GM12891 (cell line): ENCODE measurements around the gene TNKS1BP1.
"Not testable (repeated sequence)": the region's sequence is repeated elsewhere in the genome, so short reads cannot be mapped to it uniquely, and the experiment has no call there.

Experiments used
- DNase-seq: peaks from one replicate; pipeline ENCODE4 v3.0.0; 2011; ENCODE audit warnings: low spot score; ENCODE audit not compliant: insufficient read length
- FAIRE-seq: peaks from 2 replicates; lab custom pipeline; 2011; peaks lifted over from hg19 to GRCh38; lab: Jason Lieb, UNC
- PAX5 ChIP-seq: IDR thresholded peaks from 2 replicates; pipeline ENCODE4 v1.6.1; 2011; ENCODE audit warnings: low read length, moderate library complexity, mild to moderate bottlenecking; ENCODE audit not compliant: insufficient read depth, severe bottlenecking
- POLR2A ChIP-seq: IDR thresholded peaks from 2 replicates; pipeline ENCODE4 v1.6.1; 2011; ENCODE audit warnings: low read depth, low read length, control low read depth
- POLR2AphosphoS5 ChIP-seq: IDR thresholded peaks from 2 replicates; pipeline ENCODE4 v1.6.1; 2011; ENCODE audit warnings: low read depth, low read length, control low read depth
- POU2F2 ChIP-seq: IDR thresholded peaks from 2 replicates; pipeline ENCODE4 v1.6.1; 2011; ENCODE audit warnings: low read depth, mild to moderate bottlenecking, control low read depth, low read length, moderate library complexity
- SPI1 ChIP-seq: IDR thresholded peaks from 2 replicates; pipeline ENCODE4 v1.6.1; 2011; ENCODE audit warnings: low read depth, low read length, control low read depth
- TAF1 ChIP-seq: IDR thresholded peaks from 2 replicates; pipeline ENCODE4 v1.6.1; 2011; ENCODE audit warnings: low read depth, low read length, control low read depth

TNKS1BP1 gene

GRCh38 chr11:57306161-57306876, 18.4 kb downstream of the TNKS1BP1 start:
- TF ChIP-seq SPI1, result no peak
- no peak for TF ChIP-seq PAX5
- no peak for TF ChIP-seq POU2F2
- no peak for TF ChIP-seq POLR2AphosphoS5
- no peak for TF ChIP-seq TAF1
- TF ChIP-seq POLR2A, result no peak
- DNase-seq (no peak), FAIRE-seq (no peak)

DNA sequence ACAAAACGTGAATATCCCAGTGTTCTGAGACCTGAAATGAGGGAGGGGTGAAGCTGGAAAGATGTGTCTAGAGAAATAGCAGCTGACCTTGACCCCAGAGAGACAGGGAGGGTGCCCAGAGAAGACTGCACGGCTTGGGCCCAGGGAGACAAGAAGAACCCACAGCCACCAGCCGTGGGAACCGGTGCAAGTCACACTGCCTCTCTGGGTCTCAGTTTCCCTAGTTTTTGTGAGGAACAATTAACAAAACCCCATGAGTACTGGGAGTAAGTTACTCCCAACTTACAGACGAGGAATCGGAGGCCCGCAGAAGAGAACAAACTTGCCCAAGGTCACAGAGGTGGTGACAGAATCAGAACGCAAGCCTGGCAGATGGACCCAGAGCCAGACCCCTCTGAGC, 19.2 kb downstream of the TNKS1BP1 start:
- TF ChIP-seq POLR2A (no peak), PAX5 (no peak), TAF1 (no peak), SPI1 (no peak), POLR2AphosphoS5 (no peak), POU2F2 (no peak)
- DNase-seq, result no peak
- no peak for FAIRE-seq

DNA sequence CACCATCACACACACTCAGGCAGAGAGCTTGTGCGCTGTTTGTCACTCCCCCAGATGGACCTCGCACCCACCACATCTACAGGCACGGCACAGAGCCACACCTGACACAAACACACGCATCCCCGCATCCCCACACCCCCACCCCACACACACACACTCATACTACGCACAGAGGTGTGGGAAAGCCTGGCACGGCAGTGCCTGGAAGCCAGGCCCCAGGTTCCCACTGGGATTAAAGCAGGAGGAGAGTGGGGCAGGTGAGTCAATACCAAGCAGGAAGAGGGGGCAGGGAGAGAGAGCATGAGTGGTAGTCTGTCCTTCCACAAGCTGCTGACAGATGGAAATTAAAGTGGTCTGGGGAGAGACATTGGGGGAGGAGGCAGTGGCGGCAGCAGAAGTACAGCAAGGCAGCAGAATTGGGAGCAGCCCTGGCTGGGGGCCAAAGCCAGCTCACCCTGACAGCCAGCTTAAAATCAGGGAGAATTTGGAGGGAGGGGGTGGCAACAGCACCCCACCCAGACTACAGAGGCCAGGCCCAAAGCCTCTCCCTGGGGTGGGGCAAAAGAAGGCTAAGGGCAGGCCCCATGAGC, 20.7 kb downstream of the TNKS1BP1 start:
- DNase-seq, result no peak
- TF ChIP-seq PAX5, result no peak
- no peak for TF ChIP-seq POLR2AphosphoS5
- no peak for TF ChIP-seq POU2F2
- no peak for TF ChIP-seq TAF1
- TF ChIP-seq SPI1, result no peak
- TF ChIP-seq POLR2A, result no peak
- FAIRE-seq, result no peak

GRCh38 chr11:57303280-57303989, 21.3 kb downstream of the TNKS1BP1 start:
- no peak for DNase-seq
- no peak for FAIRE-seq
- TF ChIP-seq SPI1 (no peak), PAX5 (no peak), POLR2A (no peak), TAF1 (no peak), POU2F2 (no peak), POLR2AphosphoS5 (no peak)

GRCh38 chr11:57302489-57302888, 22.3 kb downstream of the TNKS1BP1 start:
- no peak for FAIRE-seq
- TF ChIP-seq POLR2A, result no peak
- TF ChIP-seq POU2F2, result no peak
- no peak for DNase-seq

GRCh38 chr11:57301711-57302423, 22.9 kb downstream of the TNKS1BP1 start:
- TF ChIP-seq POU2F2 (no peak), POLR2AphosphoS5 (no peak), SPI1 (no peak), TAF1 (no peak), PAX5 (no peak), POLR2A (no peak)
- FAIRE-seq (no peak), DNase-seq (no peak)

DNA sequence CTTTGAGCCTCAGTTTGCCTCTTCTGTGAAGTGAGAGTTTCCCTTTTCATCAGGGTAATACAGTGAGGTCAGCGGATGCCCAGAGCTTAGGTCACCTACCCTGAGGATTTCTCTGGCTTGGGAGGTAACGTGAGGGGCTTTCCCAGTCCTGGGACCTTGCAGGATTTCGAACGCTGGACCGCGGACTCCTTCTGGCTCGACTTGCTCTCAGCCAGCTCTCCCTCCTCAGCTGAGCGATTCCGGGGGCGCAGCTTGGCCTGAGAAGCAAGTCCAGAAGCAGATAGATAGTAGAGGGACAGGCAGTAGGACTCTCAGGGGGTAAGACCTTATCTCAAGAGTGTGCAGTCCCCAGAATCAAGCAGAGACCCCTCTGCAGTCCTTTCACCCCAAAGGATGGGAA, 24.0 kb downstream of the TNKS1BP1 start:
- DNase-seq, result no peak
- TF ChIP-seq PAX5 (no peak), SPI1 (no peak), TAF1 (no peak), POLR2AphosphoS5 (no peak), POU2F2 (no peak), POLR2A (no peak)
- FAIRE-seq, result no peak

DNA sequence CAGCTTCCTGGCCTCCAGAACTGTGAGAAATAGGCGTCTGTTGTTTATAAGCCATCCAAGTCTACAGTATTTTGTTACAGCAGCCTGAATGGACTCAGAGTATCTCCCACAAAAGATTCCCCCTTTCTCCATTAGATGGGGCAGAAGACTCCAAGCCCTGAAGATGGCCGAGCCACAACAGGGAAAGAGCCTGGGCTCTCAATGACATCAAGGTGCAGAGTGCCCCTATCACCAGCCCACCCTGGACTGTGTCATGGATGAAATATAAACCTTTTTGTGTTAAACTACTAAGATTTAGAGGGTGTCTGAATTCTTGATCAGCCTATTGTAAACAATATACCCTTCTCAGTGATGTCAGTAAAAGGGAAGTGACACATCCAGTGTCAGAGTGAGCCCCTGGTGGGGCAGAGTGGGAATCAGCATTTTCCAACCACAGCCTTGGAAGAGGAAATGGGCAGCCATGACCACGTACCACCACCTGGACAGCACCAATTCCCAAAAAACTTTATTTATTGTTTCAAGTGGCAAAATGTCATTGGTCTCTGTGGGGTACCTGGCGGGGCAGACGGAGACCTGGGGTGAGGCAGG, 25.5 kb downstream of the TNKS1BP1 start:
- FAIRE-seq (no peak), DNase-seq (no peak)
- no peak for TF ChIP-seq SPI1
- no peak for TF ChIP-seq PAX5
- TF ChIP-seq POU2F2, result no peak
- TF ChIP-seq POLR2A, result no peak
- no peak for TF ChIP-seq TAF1
- TF ChIP-seq POLR2AphosphoS5, result no peak

DNA sequence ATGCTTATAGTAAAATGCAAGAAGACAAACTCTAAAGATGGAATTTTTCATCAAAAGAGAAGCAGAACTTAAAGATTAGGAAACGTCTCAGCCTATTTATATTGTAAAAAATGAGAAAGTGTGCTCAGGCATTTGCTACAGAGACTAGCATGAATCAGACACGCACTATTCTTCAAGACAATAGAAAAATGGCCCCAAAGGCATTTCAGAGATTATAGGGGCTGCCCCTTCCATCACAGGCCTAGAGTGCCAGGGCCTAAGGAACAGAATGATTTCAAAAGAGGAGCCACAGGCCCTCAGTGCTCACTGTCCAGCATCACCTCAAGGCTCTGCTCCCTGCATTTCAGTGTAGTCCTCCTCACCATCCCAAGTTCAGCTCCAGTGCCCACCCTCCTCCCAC, 27.5 kb downstream of the TNKS1BP1 start:
- no peak for FAIRE-seq
- TF ChIP-seq PAX5 (no peak), TAF1 (no peak), POLR2AphosphoS5 (no peak), POLR2A (no peak)

DNA sequence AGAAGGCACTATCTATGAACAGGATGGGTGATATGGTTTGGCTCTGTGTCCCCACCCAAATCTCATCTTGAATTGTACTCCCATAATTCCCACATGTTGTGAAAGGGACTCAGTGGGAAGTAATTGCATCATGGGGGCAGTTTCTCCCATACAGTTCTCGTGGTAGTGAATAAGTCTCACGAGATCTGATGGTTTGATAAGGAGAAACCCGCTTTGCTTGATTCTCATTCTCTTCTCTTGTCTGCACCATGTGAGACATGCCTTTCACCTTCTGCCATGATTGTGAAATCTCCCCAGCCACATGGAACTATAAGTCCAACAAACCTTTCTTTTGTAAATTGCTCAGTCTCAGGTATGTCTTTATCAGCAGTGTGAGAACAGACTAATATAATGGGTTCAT, 28.5 kb downstream of the TNKS1BP1 start:
- not testable (repeated sequence) for DNase-seq, FAIRE-seq

More for the DNA sequence above, 27.5 kb downstream of the TNKS1BP1 start:
- DNase-seq, result no peak
